Measurements from ENCODE around the gene MSGN1. TPM values are rescaled to one million over a fixed set of nuclear protein-coding genes. Genes with fewer than 3 reads are reported as not detected.

The MSGN1 gene
- total RNA-seq, 1 donor from 2014 or later = not detected

GRCh38 chr2:17815468-17816184, 634 bp upstream of the MSGN1 start:
- Histone ChIP-seq H3K27ac (ENCODE audit: low read depth, low read length) (no peak overlapping the region), H3K79me2 (ENCODE audit: insufficient read depth, low read length) (no peaks in the 10 kb centered on the region), H3K9ac (ENCODE audit: low read length) (no peak overlapping the region), H4K20me1 (ENCODE audit: insufficient read depth, low read length) (no peaks in the 10 kb centered on the region), H2AFZ (ENCODE audit: low read depth, low read length) (peak overlapping the region; percentile 32), H3K36me3 (ENCODE audit: insufficient read depth, low read length) (no peaks in the 10 kb centered on the region), H3K4me3 (ENCODE audit: insufficient read depth, low read depth, low read length) (no peak overlapping the region), H3K9me3 (ENCODE audit: insufficient read depth, low read depth, low read length) (no peaks in the 10 kb centered on the region), H3K27me3 (ENCODE audit: insufficient read depth, low read length) (no peaks in the 10 kb centered on the region), H3K4me1 (ENCODE audit: insufficient read depth, low read length) (peaks cover 3% of the 10 kb centered on the region), H3K4me2 (ENCODE audit: low read length) (no peak overlapping the region)
- H3K36me3 Mint-ChIP-seq (ENCODE audit: low read depth, unreplicated experiment) = no peaks in the 10 kb centered on the region
- no peaks in the 10 kb centered on the region for H3K27me3 Mint-ChIP-seq (ENCODE audit: low read depth, unreplicated experiment)
- no peak for TF ChIP-seq CTCF (IDR thresholded peaks at IDR 0.05; ENCODE audit: insufficient read depth, low read depth, low read length)
- TF ChIP-seq EZH2 (IDR thresholded peaks at IDR 0.05; ENCODE audit: insufficient read depth, low read length) = no peak
- DNase-seq (ENCODE audit: low read depth) = no peak
- no peaks in the 10 kb centered on the region for H3K9me3 Mint-ChIP-seq (ENCODE audit: unreplicated experiment)
- peaks cover 27% of the 10 kb centered on the region for H3K4me1 Mint-ChIP-seq (ENCODE audit: low read depth, unreplicated experiment)
- no peak overlapping the region for H3K4me3 Mint-ChIP-seq (ENCODE audit: unreplicated experiment)
- H3K27ac Mint-ChIP-seq (ENCODE audit: unreplicated experiment) = peak overlapping the region; percentile 73
- no peak for FAIRE-seq

- H3K9ac ChIP-seq (ENCODE audit: low read length) = no peak overlapping the region
Measured at GRCh38 chr2:17818235-17818815, 2.1 kb downstream of the MSGN1 start.

More at GRCh38 chr2:17818235-17818815, 2.1 kb downstream of the MSGN1 start:
- no peak overlapping the region for H3K27ac ChIP-seq (ENCODE audit: low read depth, low read length)
- Mint-ChIP-seq H3K27ac (ENCODE audit: unreplicated experiment) (no peak overlapping the region), H3K4me3 (ENCODE audit: unreplicated experiment) (no peak overlapping the region), H3K9me3 (ENCODE audit: unreplicated experiment) (no peaks in the 10 kb centered on the region), H3K36me3 (ENCODE audit: low read depth, unreplicated experiment) (no peaks in the 10 kb centered on the region), H3K27me3 (ENCODE audit: low read depth, unreplicated experiment) (no peaks in the 10 kb centered on the region), H3K4me1 (ENCODE audit: low read depth, unreplicated experiment) (peaks cover 27% of the 10 kb centered on the region)
- H3K27me3 ChIP-seq (ENCODE audit: insufficient read depth, low read length) = no peaks in the 10 kb centered on the region
- H3K9me3 ChIP-seq (ENCODE audit: insufficient read depth, low read depth, low read length) = no peaks in the 10 kb centered on the region
- H3K36me3 ChIP-seq (ENCODE audit: insufficient read depth, low read length) = no peaks in the 10 kb centered on the region
- H3K4me1 ChIP-seq (ENCODE audit: insufficient read depth, low read length) = peaks cover 3% of the 10 kb centered on the region
- H3K4me2 ChIP-seq (ENCODE audit: low read length) = no peak overlapping the region
- no peaks in the 10 kb centered on the region for H4K20me1 ChIP-seq (ENCODE audit: insufficient read depth, low read length)
- no peaks in the 10 kb centered on the region for H3K79me2 ChIP-seq (ENCODE audit: insufficient read depth, low read length)
- TF ChIP-seq CTCF (IDR thresholded peaks at IDR 0.05; ENCODE audit: insufficient read depth, low read depth, low read length) (no peak), EZH2 (IDR thresholded peaks at IDR 0.05; ENCODE audit: insufficient read depth, low read length) (no peak)
- FAIRE-seq = no peak
- no peak for DNase-seq (ENCODE audit: low read depth)
- no peak overlapping the region for H2AFZ ChIP-seq (ENCODE audit: low read depth, low read length)
- H3K4me3 ChIP-seq (ENCODE audit: insufficient read depth, low read depth, low read length) = no peak overlapping the region

All from astrocyte (in vitro differentiated cells and primary cell).